Skin epidermis (tissue), 12 donors: ENCODE results near the gene EXOSC10.
"Not testable (repeated sequence)": the region's sequence is repeated elsewhere in the genome, so short reads cannot be mapped to it uniquely, and the experiment has no call there.

Experiments used
- H3K27ac ChIP-seq, 21 experiments: fragments of 200-600 bp; sonication (generic) in 11 of 21; one replicate each; pipeline ENCODE4 v1.5.0; 2020; ENCODE audit warnings: mild to moderate bottlenecking in 3 of 21, inconsistent platforms in 2 of 21, moderate library complexity in 2 of 21
- H3K4me3 ChIP-seq, 7 experiments: fragments of 200-600 bp; sonication (generic) in 2 of 7; one replicate each; pipeline ENCODE4 v1.5.0; 2020; ENCODE audit warnings: inconsistent platforms in 2 of 7, mild to moderate bottlenecking in 2 of 7, moderate library complexity in 1 of 7

The EXOSC10 gene

GRCh38 chr1:11116318-11116717 lies 16.6 kb upstream of the EXOSC10 start:
- Histone ChIP-seq H3K4me3 (no peak overlapping the region), H3K27ac (no peak overlapping the region)

DNA sequence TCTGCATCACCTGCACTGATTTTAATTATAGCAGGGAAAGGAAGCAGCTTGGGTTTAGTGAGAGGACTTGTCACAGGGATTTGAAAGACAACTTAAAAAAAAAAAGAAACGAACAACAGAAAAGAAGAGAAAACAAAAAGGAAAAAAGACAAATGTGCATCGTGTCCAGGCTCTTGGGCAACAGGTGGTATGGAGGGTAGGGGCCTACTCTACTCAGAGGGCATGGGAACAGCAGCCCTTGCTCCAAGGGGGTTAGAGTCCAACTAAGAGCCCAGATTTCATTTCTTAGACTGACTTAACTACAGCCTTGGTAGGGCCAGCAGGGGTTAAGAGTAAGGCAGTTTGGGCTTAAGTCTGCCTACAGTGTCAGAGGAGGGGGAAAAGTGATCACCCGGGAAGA lies 15.3 kb upstream of the EXOSC10 start:
- Histone ChIP-seq H3K4me3 (no peak overlapping the region), H3K27ac (no peak overlapping the region)

- H3K27ac ChIP-seq = no peak overlapping the region
- no peak overlapping the region for H3K4me3 ChIP-seq
Observed at GRCh38 chr1:11109047-11109760, 9.5 kb upstream of the EXOSC10 start.

GRCh38 chr1:11107599-11107998 lies 7.9 kb upstream of the EXOSC10 start:
- Histone ChIP-seq H3K27ac (no peak overlapping the region), H3K4me3 (no peak overlapping the region)

DNA sequence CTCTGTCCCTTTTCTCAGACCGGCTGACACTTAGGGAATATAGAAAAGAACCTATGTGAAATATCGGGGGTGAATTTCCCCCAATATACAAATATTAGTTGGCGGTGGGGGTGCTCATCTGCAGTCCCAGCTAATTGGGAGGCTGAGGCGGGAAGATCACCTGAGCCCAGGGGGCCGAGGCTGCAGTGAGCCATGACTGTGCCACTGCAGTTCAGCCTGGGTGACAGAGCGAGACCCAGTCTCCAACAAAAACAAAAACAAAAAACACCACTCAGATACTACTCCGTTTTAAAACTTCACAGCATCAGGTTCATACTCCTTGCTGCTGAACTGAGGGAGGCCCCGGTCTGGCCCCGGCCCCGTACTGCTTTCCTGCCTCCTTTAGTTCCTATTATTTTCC lies 5.9 kb upstream of the EXOSC10 start:
- H3K27ac ChIP-seq = no peak overlapping the region
- no peak overlapping the region for H3K4me3 ChIP-seq

DNA sequence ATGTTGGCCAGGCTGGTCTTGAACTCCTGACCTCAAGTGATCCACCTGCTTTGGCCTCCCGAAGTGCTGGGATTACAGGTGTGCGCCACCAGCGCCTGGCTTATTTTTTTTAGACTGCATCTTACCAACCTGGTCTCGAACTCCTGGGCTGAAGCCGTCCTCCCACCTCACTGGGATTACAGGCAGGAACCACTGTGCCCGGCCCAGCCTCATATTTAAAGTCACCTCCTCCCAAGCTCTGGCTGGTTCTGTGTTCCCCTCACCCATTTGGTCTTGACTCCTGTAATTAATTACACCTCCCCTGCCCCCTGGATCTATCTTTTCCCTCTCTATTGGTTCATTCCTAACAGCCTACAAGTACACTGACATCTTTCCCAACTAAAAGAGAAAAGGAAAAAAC lies 1.7 kb upstream of the EXOSC10 start:
- H3K4me3 ChIP-seq = no peak overlapping the region
- H3K27ac ChIP-seq = no peak overlapping the region

GRCh38 chr1:11100806-11101205 lies 1.1 kb upstream of the EXOSC10 start:
- H3K4me3 ChIP-seq, H3K27ac ChIP-seq: not testable (repeated sequence)

GRCh38 chr1:11100149-11100493 lies 452 bp upstream of the EXOSC10 start:
- Histone ChIP-seq H3K27ac (peak overlapping the region in 20 of 21 experiments; percentile 83 to 98 (median 94)), H3K4me3 (peak overlapping the region; percentile 93 to 100 (median 97))

GRCh38 chr1:11098931-11099309 lies 749 bp downstream of the EXOSC10 start:
- Histone ChIP-seq H3K27ac (peak overlapping the region; percentile 83 to 98 (median 94)), H3K4me3 (peak overlapping the region; percentile 93 to 100 (median 97))

GRCh38 chr1:11083784-11084183 lies 15.9 kb downstream of the EXOSC10 start:
- not testable (repeated sequence) for H3K4me3 ChIP-seq, H3K27ac ChIP-seq

- H3K4me3 ChIP-seq = no peak overlapping the region
- H3K27ac ChIP-seq = no peak overlapping the region
Observed at GRCh38 chr1:11080931-11081330, 18.7 kb downstream of the EXOSC10 start.

GRCh38 chr1:11078631-11079030 lies 21.0 kb downstream of the EXOSC10 start:
- Histone ChIP-seq H3K4me3 (no peak overlapping the region), H3K27ac (no peak overlapping the region)

- H3K27ac ChIP-seq, H3K4me3 ChIP-seq: not testable (repeated sequence)
Observed at GRCh38 chr1:11073398-11073797, 26.3 kb downstream of the EXOSC10 start.

- no peak overlapping the region for H3K27ac ChIP-seq
- H3K4me3 ChIP-seq = no peak overlapping the region
Observed at GRCh38 chr1:11072216-11072917, 27.3 kb downstream of the EXOSC10 start.

DNA sequence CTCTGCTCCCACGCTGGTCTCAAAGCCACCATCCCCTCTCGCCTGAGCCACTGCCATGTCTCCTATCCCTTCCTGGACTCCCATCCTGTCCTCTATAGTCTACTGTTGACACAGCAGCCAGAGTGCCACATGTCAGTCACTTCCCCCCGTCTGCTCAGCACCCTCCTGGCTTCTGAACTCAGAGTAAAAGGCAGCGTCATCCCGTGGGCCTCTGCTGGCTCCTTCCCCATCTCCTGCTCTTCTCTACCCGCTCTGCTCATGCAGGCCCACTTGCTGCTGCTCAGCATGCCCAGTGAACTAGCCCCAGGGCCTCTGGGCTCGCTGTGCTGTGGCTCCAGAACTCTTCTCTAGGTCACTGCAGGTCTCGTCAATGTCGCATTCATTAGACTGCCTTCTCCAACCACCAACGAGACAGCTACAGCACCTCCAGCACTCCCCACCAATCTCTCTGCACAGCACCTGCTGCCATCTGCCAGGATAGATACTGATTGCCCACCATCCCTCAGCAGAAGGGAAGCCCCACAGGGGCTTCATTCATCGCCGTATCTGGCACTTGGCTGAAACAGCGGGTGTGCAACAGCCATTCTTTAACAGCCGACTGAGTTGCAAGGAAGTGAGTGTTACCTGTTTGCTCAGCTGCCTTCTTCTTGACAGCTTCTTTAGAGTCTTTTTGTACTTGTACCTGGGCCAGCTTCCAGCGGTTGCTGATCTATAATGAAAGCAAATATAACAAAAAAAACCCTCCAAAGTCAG lies 28.0 kb downstream of the EXOSC10 start:
- H3K27ac ChIP-seq = no peak overlapping the region
- no peak overlapping the region for H3K4me3 ChIP-seq

- no peak overlapping the region for H3K27ac ChIP-seq
- H3K4me3 ChIP-seq = no peak overlapping the region
Observed at GRCh38 chr1:11070876-11071275, 28.8 kb downstream of the EXOSC10 start.

DNA sequence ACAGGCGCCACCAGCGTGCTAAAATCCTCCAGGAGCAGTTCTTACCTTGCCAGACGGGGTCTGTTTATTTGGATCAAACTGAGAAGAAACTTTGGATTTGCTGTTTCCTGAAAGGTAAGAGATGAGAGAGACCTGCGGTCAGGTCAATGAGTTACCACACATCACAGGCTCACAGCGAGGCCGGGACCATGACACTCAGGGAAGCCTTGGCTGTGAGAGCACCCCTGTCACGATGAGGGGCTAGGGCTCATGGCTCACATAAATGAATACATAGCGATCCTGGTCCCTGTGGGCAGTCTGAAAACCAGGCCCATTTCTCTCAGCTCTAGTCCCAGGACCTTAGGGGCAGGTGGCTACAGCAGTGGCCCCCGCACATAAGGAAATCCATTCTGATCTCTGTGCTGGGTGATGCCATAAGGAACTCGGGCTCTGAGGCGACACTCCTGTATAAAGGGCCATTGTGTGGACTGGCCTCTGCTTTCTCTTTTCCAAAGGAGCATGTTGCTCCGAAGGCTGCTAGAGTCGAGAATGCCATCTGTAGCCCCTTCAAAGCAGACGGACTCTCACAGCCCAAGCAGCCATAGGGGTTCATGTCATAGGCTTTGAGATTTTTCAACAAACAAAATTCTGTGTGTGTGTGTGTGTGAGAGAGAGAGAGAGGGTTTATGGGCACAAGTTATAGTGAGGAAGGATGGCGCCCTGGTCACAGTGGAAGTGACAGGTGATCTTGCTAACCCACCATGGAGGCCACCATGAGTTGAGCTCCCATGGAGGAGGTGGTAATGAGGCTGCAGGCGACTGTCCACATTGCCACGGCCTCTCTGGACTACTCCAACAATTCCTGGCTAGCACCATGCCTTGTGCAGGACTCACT lies 30.8 kb downstream of the EXOSC10 start:
- Histone ChIP-seq H3K27ac (peak overlapping the region in 3 of 21 experiments; percentile 3 to 39 (median 30)), H3K4me3 (no peak overlapping the region)

- Histone ChIP-seq H3K27ac (peak overlapping the region in 1 of 21 experiments; percentile 39), H3K4me3 (no peak overlapping the region)
Observed at GRCh38 chr1:11067716-11068599, 31.7 kb downstream of the EXOSC10 start.

- Histone ChIP-seq H3K4me3 (no peak overlapping the region), H3K27ac (no peak overlapping the region)
Observed at GRCh38 chr1:11065796-11066195, 33.9 kb downstream of the EXOSC10 start.
